GM18507 (cell line): Measurements from ENCODE around the gene PRPF38A.

Experiments
- DNase-seq: peaks from one replicate; pipeline ENCODE4 v3.0.0; 2011; ENCODE audit warnings: low read depth; ENCODE audit not compliant: insufficient read length; ENCODE audit errors: extremely low spot score
- FAIRE-seq: peaks from 2 replicates; lab custom pipeline; 2011; peaks lifted over from hg19 to GRCh38; lab: Jason Lieb, UNC

The PRPF38A gene

GRCh38 chr1:52454127-52454526 lies 49.7 kb downstream of the PRPF38A start:
- no peak for DNase-seq
- FAIRE-seq, result no peak

- FAIRE-seq (no peak), DNase-seq (no peak)
Observed at GRCh38 chr1:52454779-52455178, 50.4 kb downstream of the PRPF38A start.

- no peak for FAIRE-seq
Observed at GRCh38 chr1:52455686-52456085, 51.3 kb downstream of the PRPF38A start.

GRCh38 chr1:52460694-52461093 lies 56.3 kb downstream of the PRPF38A start:
- FAIRE-seq (peak; percentile 24), DNase-seq (no peak)

More at GRCh38 chr1:52455686-52456085, 51.3 kb downstream of the PRPF38A start:
- no peak for DNase-seq

GRCh38 chr1:52461821-52462220 lies 57.4 kb downstream of the PRPF38A start:
- DNase-seq (no peak), FAIRE-seq (no peak)

- FAIRE-seq (no peak), DNase-seq (no peak)
Observed at GRCh38 chr1:52463891-52464290, 59.5 kb downstream of the PRPF38A start.

- FAIRE-seq (no peak), DNase-seq (no peak)
Observed at GRCh38 chr1:52469108-52469507, 64.7 kb downstream of the PRPF38A start.
